ENCODE measurements around the gene ACTR3. TPM values are rescaled to one million over a fixed set of nuclear protein-coding genes. Genes with fewer than 3 reads are reported as not detected.

ACTR3 gene
- total and polyA plus RNA-seq, 2 experiments from 2014 or later: 63.7 to 137 TPM

DNA sequence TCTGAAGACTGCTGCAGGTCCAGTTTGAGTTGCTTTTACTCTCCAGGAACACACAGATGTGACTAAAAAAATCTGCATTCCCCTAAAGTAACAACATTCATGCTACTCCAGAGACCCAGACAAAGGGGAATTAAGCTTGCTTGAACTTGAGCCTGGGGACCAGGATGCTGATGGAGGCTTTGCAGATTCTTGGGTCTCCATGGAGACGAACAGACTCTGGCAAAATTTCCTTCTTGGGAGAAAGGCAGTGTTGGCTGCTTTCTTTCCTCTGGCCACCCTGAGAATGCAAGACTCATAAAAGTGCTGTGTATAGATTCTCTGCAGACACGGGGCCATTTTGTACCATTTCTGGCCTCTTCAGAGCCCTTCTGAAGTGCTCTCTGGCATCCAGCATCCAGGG lies 112.0 kb downstream of the ACTR3 start:
- Histone ChIP-seq H3K79me2 (replicated peaks; ENCODE audit: insufficient read depth) (no peaks in the 10 kb centered on the region), H2AFZ (no peak overlapping the region), H3F3A (replicated peaks; ENCODE audit: low read depth) (no peaks in the 10 kb centered on the region), H4K20me1 (replicated peaks; ENCODE audit: insufficient read depth) (no peaks in the 10 kb centered on the region), H3K9me2 (ENCODE audit: insufficient read depth) (0 out of 2 replicates have a peak, but pooled peaks cover 6% of the 10 kb centered on the region), H3K4me1 (ENCODE audit: insufficient read depth) (no peaks in the 10 kb centered on the region), H3K36me3 (ENCODE audit: insufficient read depth) (no peaks in the 10 kb centered on the region), H3K4me3 (no peak overlapping the region), H3K27ac (ENCODE audit: low read depth) (no peak overlapping the region), H3K4me2 (no peak overlapping the region), H3K27me3 (ENCODE audit: insufficient read depth) (no peaks in the 10 kb centered on the region)
- Mint-ChIP-seq H3K36me3 (ENCODE audit: low read depth) (peaks cover 8% of the 10 kb centered on the region), H3K27me3 (ENCODE audit: insufficient read depth, low read depth, poor library complexity) (peaks cover 2% of the 10 kb centered on the region), H3K4me1 (no peaks in the 10 kb centered on the region; the same call in 2 of the 3 replicates), H3K9me3 (peaks cover 65% of the 10 kb centered on the region), H3K4me3 (no peak overlapping the region), H3K27ac (no peak overlapping the region)
- TF ChIP-seq EZH2 (IDR thresholded peaks at IDR 0.05; ENCODE audit: low read depth, unreplicated experiment) (no peak), JUNB (IDR thresholded peaks at IDR 0.05; ENCODE audit: unreplicated experiment) (no peak), CREB1 (CRISPR knock-in tag; IDR thresholded peaks at IDR 0.05; ENCODE audit: low read depth) (no peak), STAT1 (IDR thresholded peaks at IDR 0.05; ENCODE audit: unreplicated experiment) (no peak), EZH2phosphoT487 (IDR thresholded peaks at IDR 0.05; ENCODE audit: unreplicated experiment) (no peak), NANOG (IDR thresholded peaks at IDR 0.05; ENCODE audit: borderline replicate concordance) (no peak), ZNF331 (CRISPR knock-in tag; IDR thresholded peaks at IDR 0.05; ENCODE audit: low read depth) (no peak), POLR2AphosphoS5 (IDR thresholded peaks at IDR 0.05; ENCODE audit: low read depth) (no peak), ZNF114 (CRISPR knock-in tag; IDR thresholded peaks at IDR 0.05) (no peak)
- TF ChIP-seq, protein P1, sequence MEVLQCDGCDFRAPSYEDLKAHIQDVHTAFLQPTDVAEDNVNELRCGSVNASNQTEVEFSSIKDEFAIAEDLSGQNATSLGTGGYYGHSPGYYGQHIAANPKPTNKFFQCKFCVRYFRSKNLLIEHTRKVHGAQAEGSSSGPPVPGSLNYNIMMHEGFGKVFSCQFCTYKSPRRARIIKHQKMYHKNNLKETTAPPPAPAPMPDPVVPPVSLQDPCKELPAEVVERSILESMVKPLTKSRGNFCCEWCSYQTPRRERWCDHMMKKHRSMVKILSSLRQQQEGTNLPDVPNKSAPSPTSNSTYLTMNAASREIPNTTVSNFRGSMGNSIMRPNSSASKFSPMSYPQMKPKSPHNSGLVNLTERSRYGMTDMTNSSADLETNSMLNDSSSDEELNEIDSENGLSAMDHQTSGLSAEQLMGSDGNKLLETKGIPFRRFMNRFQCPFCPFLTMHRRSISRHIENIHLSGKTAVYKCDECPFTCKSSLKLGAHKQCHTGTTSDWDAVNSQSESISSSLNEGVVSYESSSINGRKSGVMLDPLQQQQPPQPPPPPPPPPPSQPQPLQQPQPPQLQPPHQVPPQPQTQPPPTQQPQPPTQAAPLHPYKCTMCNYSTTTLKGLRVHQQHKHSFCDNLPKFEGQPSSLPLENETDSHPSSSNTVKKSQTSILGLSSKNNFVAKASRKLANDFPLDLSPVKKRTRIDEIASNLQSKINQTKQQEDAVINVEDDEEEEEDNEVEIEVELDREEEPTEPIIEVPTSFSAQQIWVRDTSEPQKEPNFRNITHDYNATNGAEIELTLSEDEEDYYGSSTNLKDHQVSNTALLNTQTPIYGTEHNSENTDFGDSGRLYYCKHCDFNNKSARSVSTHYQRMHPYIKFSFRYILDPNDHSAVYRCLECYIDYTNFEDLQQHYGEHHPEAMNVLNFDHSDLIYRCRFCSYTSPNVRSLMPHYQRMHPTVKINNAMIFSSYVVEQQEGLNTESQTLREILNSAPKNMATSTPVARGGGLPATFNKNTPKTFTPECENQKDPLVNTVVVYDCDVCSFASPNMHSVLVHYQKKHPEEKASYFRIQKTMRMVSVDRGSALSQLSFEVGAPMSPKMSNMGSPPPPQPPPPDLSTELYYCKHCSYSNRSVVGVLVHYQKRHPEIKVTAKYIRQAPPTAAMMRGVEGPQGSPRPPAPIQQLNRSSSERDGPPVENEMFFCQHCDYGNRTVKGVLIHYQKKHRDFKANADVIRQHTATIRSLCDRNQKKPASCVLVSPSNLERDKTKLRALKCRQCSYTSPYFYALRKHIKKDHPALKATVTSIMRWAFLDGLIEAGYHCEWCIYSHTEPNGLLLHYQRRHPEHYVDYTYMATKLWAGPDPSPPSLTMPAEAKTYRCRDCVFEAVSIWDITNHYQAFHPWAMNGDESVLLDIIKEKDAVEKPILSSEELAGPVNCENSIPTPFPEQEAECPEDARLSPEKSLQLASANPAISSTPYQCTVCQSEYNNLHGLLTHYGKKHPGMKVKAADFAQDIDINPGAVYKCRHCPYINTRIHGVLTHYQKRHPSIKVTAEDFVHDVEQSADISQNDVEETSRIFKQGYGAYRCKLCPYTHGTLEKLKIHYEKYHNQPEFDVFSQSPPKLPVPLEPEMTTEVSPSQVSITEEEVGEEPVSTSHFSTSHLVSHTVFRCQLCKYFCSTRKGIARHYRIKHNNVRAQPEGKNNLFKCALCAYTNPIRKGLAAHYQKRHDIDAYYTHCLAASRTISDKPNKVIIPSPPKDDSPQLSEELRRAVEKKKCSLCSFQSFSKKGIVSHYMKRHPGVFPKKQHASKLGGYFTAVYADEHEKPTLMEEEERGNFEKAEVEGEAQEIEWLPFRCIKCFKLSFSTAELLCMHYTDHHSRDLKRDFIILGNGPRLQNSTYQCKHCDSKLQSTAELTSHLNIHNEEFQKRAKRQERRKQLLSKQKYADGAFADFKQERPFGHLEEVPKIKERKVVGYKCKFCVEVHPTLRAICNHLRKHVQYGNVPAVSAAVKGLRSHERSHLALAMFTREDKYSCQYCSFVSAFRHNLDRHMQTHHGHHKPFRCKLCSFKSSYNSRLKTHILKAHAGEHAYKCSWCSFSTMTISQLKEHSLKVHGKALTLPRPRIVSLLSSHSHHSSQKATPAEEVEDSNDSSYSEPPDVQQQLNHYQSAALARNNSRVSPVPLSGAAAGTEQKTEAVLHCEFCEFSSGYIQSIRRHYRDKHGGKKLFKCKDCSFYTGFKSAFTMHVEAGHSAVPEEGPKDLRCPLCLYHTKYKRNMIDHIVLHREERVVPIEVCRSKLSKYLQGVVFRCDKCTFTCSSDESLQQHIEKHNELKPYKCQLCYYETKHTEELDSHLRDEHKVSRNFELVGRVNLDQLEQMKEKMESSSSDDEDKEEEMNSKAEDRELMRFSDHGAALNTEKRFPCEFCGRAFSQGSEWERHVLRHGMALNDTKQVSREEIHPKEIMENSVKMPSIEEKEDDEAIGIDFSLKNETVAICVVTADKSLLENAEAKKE (CRISPR knock-in tag; IDR thresholded peaks at IDR 0.05): no peak
- TF ChIP-seq, protein P2, sequence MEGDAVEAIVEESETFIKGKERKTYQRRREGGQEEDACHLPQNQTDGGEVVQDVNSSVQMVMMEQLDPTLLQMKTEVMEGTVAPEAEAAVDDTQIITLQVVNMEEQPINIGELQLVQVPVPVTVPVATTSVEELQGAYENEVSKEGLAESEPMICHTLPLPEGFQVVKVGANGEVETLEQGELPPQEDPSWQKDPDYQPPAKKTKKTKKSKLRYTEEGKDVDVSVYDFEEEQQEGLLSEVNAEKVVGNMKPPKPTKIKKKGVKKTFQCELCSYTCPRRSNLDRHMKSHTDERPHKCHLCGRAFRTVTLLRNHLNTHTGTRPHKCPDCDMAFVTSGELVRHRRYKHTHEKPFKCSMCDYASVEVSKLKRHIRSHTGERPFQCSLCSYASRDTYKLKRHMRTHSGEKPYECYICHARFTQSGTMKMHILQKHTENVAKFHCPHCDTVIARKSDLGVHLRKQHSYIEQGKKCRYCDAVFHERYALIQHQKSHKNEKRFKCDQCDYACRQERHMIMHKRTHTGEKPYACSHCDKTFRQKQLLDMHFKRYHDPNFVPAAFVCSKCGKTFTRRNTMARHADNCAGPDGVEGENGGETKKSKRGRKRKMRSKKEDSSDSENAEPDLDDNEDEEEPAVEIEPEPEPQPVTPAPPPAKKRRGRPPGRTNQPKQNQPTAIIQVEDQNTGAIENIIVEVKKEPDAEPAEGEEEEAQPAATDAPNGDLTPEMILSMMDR (conservative IDR thresholded peaks at IDR 0.05; ENCODE audit: low read depth in 2 of 2): no peak
- TF ChIP-seq, protein P3, sequence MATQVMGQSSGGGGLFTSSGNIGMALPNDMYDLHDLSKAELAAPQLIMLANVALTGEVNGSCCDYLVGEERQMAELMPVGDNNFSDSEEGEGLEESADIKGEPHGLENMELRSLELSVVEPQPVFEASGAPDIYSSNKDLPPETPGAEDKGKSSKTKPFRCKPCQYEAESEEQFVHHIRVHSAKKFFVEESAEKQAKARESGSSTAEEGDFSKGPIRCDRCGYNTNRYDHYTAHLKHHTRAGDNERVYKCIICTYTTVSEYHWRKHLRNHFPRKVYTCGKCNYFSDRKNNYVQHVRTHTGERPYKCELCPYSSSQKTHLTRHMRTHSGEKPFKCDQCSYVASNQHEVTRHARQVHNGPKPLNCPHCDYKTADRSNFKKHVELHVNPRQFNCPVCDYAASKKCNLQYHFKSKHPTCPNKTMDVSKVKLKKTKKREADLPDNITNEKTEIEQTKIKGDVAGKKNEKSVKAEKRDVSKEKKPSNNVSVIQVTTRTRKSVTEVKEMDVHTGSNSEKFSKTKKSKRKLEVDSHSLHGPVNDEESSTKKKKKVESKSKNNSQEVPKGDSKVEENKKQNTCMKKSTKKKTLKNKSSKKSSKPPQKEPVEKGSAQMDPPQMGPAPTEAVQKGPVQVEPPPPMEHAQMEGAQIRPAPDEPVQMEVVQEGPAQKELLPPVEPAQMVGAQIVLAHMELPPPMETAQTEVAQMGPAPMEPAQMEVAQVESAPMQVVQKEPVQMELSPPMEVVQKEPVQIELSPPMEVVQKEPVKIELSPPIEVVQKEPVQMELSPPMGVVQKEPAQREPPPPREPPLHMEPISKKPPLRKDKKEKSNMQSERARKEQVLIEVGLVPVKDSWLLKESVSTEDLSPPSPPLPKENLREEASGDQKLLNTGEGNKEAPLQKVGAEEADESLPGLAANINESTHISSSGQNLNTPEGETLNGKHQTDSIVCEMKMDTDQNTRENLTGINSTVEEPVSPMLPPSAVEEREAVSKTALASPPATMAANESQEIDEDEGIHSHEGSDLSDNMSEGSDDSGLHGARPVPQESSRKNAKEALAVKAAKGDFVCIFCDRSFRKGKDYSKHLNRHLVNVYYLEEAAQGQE (IDR thresholded peaks at IDR 0.05; ENCODE audit: unreplicated experiment): no peak
- TF ChIP-seq, protein P4, sequence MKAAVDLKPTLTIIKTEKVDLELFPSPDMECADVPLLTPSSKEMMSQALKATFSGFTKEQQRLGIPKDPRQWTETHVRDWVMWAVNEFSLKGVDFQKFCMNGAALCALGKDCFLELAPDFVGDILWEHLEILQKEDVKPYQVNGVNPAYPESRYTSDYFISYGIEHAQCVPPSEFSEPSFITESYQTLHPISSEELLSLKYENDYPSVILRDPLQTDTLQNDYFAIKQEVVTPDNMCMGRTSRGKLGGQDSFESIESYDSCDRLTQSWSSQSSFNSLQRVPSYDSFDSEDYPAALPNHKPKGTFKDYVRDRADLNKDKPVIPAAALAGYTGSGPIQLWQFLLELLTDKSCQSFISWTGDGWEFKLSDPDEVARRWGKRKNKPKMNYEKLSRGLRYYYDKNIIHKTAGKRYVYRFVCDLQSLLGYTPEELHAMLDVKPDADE (IDR thresholded peaks at IDR 0.05): no peak
- no peak for DNase-seq (ENCODE audit: low spot score)
- no peak for ATAC-seq

Data from GM23338 (cell line).